Hepatocyte (in vitro differentiated cells): Measurements from ENCODE around the gene NELFB. TPM values are rescaled to one million over a fixed set of nuclear protein-coding genes. Genes with fewer than 3 reads are reported as not detected.
A peak's percentile ranks its signal among the peaks of the same experiment; 100 is the strongest.

Source experiments
- DNase-seq: peaks from one replicate; pipeline ENCODE4 v3.0.0-alpha.2; 2016; ENCODE audit warnings: low spot score
- H2AFZ ChIP-seq: fragments of 200-600 bp; sonication (generic); 2 replicates; pipeline ENCODE4 v1.6.0; 2016; ENCODE audit warnings: antibody characterized with exemption, mild to moderate bottlenecking
- H3K27ac ChIP-seq: fragments of 200-600 bp; sonication (generic); 2 replicates; pipeline ENCODE4 v1.5.1; 2016; ENCODE audit warnings: mild to moderate bottlenecking
- H3K27me3 ChIP-seq: fragments of 200-600 bp; sonication (generic); 2 replicates; pipeline ENCODE4 v1.6.1; 2016
- H3K36me3 ChIP-seq: fragments of 200-600 bp; sonication (generic); replicated peaks from 2 replicates; pipeline ENCODE4 v1.5.1; 2016; ENCODE audit warnings: low read depth; ENCODE audit not compliant: insufficient read depth
- H3K4me1 ChIP-seq: fragments of 200-600 bp; sonication (generic); 2 replicates; pipeline ENCODE4 v1.5.1; 2016; ENCODE audit warnings: mild to moderate bottlenecking, moderate library complexity; ENCODE audit not compliant: insufficient read depth
- H3K4me2 ChIP-seq: fragments of 200-600 bp; sonication (generic); 2 replicates; pipeline ENCODE4 v1.6.0; 2016
- H3K4me3 ChIP-seq: fragments of 200-600 bp; sonication (generic); 2 replicates; pipeline ENCODE4 v1.5.1; 2016; ENCODE audit warnings: mild to moderate bottlenecking
- H3K79me2 ChIP-seq: fragments of 200-600 bp; sonication (generic); 2 replicates; pipeline ENCODE4 v1.6.0; 2017; ENCODE audit warnings: mild to moderate bottlenecking
- H3K9me2 ChIP-seq: fragments of 200-600 bp; sonication (generic); replicated peaks from 2 replicates; pipeline ENCODE4 v1.6.0; 2017; ENCODE audit warnings: mild to moderate bottlenecking; ENCODE audit not compliant: insufficient read depth
- H3K9me3 ChIP-seq: fragments of 200-600 bp; sonication (generic); 2 replicates; pipeline ENCODE4 v1.5.1; 2016; ENCODE audit warnings: low read depth, mild to moderate bottlenecking
- H4K20me1 ChIP-seq: fragments of 200-600 bp; sonication (generic); 2 replicates; pipeline ENCODE4 v1.6.0; 2016; ENCODE audit warnings: mild to moderate bottlenecking; ENCODE audit not compliant: insufficient read depth, poor library complexity, severe bottlenecking
- CTCF ChIP-seq: fragments of 200-600 bp; sonication (generic); IDR thresholded peaks from 2 replicates; pipeline ENCODE4 v1.5.1; 2016; ENCODE audit warnings: antibody characterized with exemption, mild to moderate bottlenecking; ENCODE audit not compliant: poor library complexity
- EZH2 ChIP-seq: fragments of 200-600 bp; sonication (generic); IDR thresholded peaks from 2 replicates; pipeline ENCODE4 v1.6.1; 2016; ENCODE audit warnings: antibody characterized with exemption, mild to moderate bottlenecking, borderline replicate concordance
- EZH2phosphoT487 ChIP-seq: fragments of 200-600 bp; sonication (generic); IDR thresholded peaks from one replicate; pipeline ENCODE4 v1.6.1; 2018; ENCODE audit warnings: antibody characterized with exemption, mild to moderate bottlenecking, low read depth, moderate library complexity; ENCODE audit not compliant: unreplicated experiment, severe bottlenecking
- WGBS: methylation state at CpG from one replicate; pipeline ENCODE4 v1.1.6; 2016; ENCODE audit warnings: low lambda C conversion rate; ENCODE audit errors: missing lambda C conversion rate; 5-methylcytosine and 5-hydroxymethylcytosine counted together
- polyA plus RNA-seq: library from polyadenylated mRNA; unstranded; fragments of >200 nt; fragmentation: Nextera tagmentation; extraction: Ambion mirVana; gene quantifications from 2 replicates; pipeline ENCODE4 v1.2.1, GENCODE V29; 2016
- total RNA-seq: library from RNA; depleted of rRNA; stranded (reverse); fragments of >200 nt; gene quantifications from 2 replicates; pipeline ENCODE4 v1.2.3, GENCODE V29; 2014

Gene NELFB
- total and polyA plus RNA-seq, 2 experiments from 2014 or later = 41.4 to 63.5 TPM

- peak; percentile 40 for DNase-seq
- 69% methylated on average over 29 of the region's 30 CpGs for WGBS
These were observed 52.3 kb downstream of the NELFB start for GRCh38 chr9:137307255-137308056.

GRCh38 chr9:137308057-137308619, 53.0 kb downstream of the NELFB start:
- Histone ChIP-seq H3K79me2 (no peaks in the 10 kb centered on the region), H4K20me1 (no peaks in the 10 kb centered on the region), H3K9me3 (no peaks in the 10 kb centered on the region), H3K9me2 (no peaks in the 10 kb centered on the region), H3K27me3 (no peaks in the 10 kb centered on the region), H3K36me3 (no peaks in the 10 kb centered on the region), H2AFZ (no peak overlapping the region), H3K4me1 (peaks cover 23% of the 10 kb centered on the region), H3K4me2 (no peak overlapping the region), H3K4me3 (no peak overlapping the region), H3K27ac (no peak overlapping the region)
- 56% methylated on average over 17 of the region's 20 CpGs for WGBS
- DNase-seq = peak; percentile 26
- TF ChIP-seq EZH2 (no peak), CTCF (no peak), EZH2phosphoT487 (no peak)

More at GRCh38 chr9:137307255-137308056, 52.3 kb downstream of the NELFB start:
- peaks cover 26% of the 10 kb centered on the region for H3K4me1 ChIP-seq
- no peaks in the 10 kb centered on the region for H4K20me1 ChIP-seq
- no peaks in the 10 kb centered on the region for H3K79me2 ChIP-seq
- TF ChIP-seq EZH2phosphoT487 (no peak), CTCF (no peak), EZH2 (no peak)
- no peaks in the 10 kb centered on the region for H3K27me3 ChIP-seq
- H2AFZ ChIP-seq = no peak overlapping the region
- no peaks in the 10 kb centered on the region for H3K36me3 ChIP-seq
- H3K27ac ChIP-seq = no peak overlapping the region
- H3K4me2 ChIP-seq = no peak overlapping the region
- H3K9me2 ChIP-seq = no peaks in the 10 kb centered on the region
- H3K4me3 ChIP-seq = no peak overlapping the region
- no peaks in the 10 kb centered on the region for H3K9me3 ChIP-seq

- no peaks in the 10 kb centered on the region for H4K20me1 ChIP-seq
- 92% methylated on average over 15 of the region's 15 CpGs for WGBS
- no peaks in the 10 kb centered on the region for H3K27me3 ChIP-seq
- H3K4me2 ChIP-seq = no peak overlapping the region
- H3K27ac ChIP-seq = no peak overlapping the region
- no peaks in the 10 kb centered on the region for H3K9me2 ChIP-seq
- TF ChIP-seq CTCF (no peak), EZH2phosphoT487 (no peak), EZH2 (no peak)
- no peaks in the 10 kb centered on the region for H3K9me3 ChIP-seq
- no peaks in the 10 kb centered on the region for H3K79me2 ChIP-seq
- peaks cover 35% of the 10 kb centered on the region for H3K4me1 ChIP-seq
- no peak for DNase-seq
- no peaks in the 10 kb centered on the region for H3K36me3 ChIP-seq
- H2AFZ ChIP-seq = no peak overlapping the region
- H3K4me3 ChIP-seq = no peak overlapping the region
These were observed 54.5 kb downstream of the NELFB start for GRCh38 chr9:137309368-137310188.
